NCI-H1930 (cell line): ENCODE data around the gene DLG2.

Experiments used
- DNase-seq, 2 experiments: peaks; one replicate each; lab custom pipeline; 2025; lab: John Stamatoyannopoulos, UW

The DLG2 gene

GRCh38 chr11:84256618-84257017, 1370.5 kb downstream of the DLG2 start:
- DNase-seq = no peak

GRCh38 chr11:84255483-84255882, 1371.7 kb downstream of the DLG2 start:
- no peak for DNase-seq

DNA sequence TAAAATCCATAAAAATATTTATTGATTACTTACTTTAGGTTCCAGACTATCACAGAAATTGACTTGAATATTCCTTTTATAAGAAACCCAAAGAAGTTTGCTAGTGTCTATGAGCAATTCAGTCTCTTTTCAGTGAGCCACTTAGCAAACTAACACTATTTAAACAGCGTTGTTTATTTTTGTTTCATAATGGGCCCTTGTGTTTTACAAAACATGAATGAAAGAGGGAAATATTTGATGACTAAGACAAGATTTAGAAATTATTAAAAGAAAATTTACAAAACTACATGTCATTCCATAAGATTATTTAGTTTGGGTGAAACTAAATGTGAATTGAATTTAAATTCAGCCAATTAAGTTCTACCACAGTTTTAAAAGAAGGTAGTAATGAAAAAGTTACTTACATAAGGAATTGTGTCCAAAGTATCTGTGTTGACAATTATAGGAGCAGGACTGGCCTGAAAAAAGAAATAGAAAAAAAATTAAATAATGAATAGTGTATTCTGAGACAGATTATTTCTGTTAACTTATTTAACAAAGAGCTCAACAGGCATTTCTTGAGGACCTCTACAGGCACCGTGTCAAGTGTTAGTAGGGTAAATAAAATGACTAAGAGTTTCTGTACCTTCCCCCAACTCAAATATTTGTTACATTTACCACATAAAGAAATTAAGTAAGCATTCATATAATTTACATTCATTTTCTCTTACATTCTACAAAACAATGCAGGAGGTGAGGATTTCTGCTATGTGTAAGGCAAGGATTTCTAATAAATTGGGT, 1376.1 kb downstream of the DLG2 start:
- no peak for DNase-seq

- no peak for DNase-seq
These were observed 1377.6 kb downstream of the DLG2 start for GRCh38 chr11:84249344-84250135.

DNA sequence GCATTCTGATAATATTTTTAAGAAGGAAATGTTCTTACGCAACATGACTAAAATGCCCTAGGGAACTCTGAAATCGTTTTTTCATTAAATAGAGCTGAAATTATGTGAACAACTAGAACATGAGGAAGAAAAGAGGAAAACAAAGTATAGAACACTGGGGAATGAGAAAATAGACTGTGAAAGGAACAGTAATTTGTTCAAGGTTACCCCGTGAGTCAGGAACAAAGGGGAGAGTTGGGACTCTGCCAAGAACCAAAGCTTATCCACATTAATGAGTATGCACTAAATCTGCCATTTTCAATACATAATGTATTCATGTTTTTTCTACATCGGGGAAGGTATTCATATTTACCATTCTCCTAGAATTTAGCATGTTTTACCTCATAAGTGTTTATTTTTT, 1379.2 kb downstream of the DLG2 start:
- DNase-seq = no peak

- no peak for DNase-seq
These were observed 1380.0 kb downstream of the DLG2 start for GRCh38 chr11:84247129-84247528.

GRCh38 chr11:84243629-84244263, 1383.4 kb downstream of the DLG2 start:
- no peak for DNase-seq

- DNase-seq = no peak
These were observed 1385.6 kb downstream of the DLG2 start for GRCh38 chr11:84241343-84242131.

DNA sequence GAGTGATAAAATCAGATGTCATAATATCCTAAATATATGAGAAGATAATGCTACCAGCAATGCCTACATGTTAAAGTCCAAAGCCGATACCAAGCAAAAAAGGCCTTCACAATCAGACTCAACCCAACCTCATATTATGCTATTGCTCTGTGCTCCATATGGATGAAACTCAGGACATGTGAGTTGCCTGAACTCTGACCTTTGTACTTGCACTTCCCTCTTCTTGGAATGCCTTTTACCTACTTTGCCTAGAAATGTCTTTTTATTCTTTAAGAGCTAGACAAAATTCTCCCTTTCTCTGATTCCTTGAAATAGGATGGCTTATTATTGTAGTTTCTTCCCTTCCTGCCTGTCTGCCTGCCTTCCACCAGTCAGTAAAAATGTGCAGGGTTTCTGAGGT, 1386.3 kb downstream of the DLG2 start:
- DNase-seq = no peak

DNA sequence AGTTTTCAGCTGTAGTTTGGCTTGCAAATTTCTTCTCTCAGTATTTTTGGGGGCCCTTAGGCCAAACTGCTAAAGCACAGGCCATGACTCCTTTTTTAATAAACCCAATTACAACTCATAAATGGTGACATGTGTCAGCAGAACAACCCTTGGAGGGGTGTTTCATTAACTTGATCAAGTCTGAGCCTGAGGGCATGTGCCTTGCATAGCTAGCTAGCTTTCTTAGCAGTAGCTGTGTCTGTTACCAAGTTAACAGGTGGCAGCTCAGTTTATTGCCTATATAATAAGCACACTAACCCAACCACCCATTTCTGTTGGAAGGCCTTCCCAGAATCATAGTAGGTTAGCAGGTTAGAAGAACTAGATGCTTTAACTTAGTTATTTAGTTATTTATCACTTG, 1390.7 kb downstream of the DLG2 start:
- DNase-seq = no peak

DNA sequence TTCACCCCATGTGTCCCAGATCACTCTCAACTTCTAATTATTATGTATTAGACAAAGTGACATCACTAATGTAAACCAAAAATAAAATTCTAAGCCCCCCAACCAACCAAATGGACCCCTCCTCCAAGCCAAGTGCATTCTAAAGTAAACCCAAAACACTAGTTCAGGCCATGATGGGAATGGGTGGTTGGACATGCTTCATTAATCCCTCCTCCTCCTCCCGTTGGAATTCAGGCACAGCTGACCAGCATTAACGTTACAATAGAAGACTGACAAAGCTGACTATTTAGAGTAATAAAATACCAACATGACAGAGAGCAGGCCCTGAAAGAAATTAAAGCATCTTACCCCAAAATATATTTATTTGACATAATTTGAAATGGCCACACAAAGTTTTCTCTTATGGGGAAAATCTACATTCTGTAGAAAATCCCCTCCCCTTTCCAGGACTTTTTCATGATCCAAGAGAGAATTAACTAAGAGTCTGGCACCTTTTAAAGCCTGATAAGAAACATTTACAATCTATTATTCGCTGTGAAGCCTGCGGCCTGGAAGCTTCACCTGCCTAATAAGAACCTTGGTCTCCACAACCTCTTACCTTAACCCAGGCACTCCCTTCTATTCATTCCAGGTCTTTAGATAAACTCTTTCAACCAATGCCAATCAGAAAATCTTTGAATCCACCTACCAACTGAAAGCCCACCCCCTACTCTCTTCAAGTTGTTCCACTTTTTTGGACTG, 1392.5 kb downstream of the DLG2 start:
- DNase-seq = no peak

- DNase-seq = no peak
These were observed 1393.1 kb downstream of the DLG2 start for GRCh38 chr11:84234011-84234410.

DNA sequence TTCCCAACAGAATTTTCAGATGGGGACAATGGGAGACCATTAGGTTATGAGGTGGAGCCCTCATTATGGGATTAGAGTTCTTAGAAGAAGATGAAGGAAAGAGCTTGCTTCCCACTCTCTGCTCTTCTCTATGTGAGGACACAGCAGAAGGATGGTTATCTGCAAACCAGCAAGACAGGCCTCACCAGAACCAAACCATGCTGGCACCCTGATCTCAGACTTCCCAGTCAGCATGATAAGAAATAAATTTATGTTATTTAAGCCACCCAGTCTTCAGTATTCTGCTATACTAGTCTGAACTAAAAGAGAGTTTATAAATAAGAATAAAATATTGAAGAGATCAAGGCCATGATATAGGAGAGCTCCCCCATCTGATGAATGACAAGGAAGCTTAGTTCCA, 1394.6 kb downstream of the DLG2 start:
- no peak for DNase-seq

DNA sequence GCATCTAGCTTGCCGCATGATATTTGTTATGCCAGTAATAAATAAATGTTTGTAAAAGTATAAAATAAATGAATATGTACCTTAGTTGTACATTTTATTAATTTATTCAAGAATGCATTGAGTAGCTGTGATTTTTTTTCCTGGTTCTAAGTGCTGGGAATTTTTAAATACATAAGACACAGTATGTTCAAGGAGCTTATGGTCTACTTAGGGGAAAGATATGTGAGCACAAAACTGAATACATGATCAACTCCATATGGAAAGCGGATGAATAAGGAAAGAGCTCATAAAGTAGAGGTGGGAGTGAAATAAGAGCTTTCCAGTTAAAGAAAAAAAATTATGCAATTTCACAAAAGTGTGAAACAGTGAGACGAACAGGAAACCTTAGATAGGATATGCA, 1396.7 kb downstream of the DLG2 start:
- no peak for DNase-seq

GRCh38 chr11:84227970-84228665, 1399.0 kb downstream of the DLG2 start:
- no peak for DNase-seq

DNA sequence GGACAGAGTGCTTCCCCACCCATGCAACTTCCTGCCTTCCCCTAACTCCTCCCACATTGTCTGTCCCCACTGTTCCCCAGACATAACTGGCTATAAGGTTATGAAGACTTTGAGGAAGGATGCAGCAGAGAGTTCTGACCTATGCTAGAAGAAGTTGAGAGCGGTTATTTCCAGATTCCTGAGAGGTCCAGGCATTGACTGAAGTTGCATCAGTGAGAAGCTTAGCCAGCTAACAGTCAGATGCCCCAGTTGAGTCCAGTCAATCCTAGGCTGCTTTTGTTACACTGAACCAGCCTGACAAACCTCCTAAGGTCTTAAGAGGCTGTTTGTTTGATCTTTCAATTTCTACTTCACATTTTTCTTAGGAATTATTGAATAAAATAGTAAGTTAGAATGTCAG, 1403.1 kb downstream of the DLG2 start:
- DNase-seq = no peak

DNA sequence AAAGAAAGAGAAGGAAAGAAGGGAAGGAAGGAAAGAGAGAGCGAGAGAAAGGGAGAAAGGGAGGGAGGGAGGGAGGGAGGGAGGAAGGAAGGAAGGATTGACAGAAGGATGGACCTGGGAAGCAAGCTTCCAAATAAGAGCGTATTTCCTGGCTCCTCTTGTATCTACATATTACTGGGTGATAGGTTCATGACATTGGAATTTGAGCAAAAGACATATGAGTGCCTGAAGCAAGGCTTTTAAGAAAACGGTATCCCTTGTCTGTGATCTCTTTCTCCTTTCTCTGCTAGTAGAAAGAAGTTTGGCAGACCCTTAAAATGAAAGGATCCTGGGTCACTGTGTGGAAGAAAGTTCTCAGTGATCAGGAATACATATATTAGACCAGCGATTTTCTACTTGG, 1408.8 kb downstream of the DLG2 start:
- no peak for DNase-seq

- no peak for DNase-seq
These were observed 1411.5 kb downstream of the DLG2 start for GRCh38 chr11:84215672-84216071.

DNA sequence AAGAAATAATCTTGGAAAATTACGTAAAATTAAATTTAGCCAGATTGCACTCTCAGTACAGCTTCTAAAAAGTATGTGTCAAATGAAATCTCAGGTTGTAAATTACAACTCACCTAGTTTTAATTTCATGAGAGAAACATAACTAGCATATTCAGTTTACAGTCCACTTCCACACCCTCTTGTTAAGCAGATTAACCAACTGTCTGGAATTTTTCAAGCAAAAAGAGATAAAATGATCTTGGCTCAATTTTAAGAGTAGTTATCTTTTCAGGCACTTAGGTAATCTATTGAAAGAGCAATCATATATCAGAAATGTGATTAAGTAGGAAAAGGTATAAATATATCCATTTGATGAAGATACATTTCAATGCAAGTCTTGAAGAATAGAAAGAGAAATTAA, 1412.6 kb downstream of the DLG2 start:
- DNase-seq = no peak

GRCh38 chr11:84212468-84213390, 1414.4 kb downstream of the DLG2 start:
- no peak for DNase-seq
